ENCODE data around the gene BCAS3.
"Not testable (repeated sequence)": the region's sequence is repeated elsewhere in the genome, so short reads cannot be mapped to it uniquely, and the experiment has no call there.

Gene BCAS3

GRCh38 chr17:60910415-60910814, 232.8 kb downstream of the BCAS3 start:
- Histone ChIP-seq H3K4me3 (ENCODE audit: low read depth in 1 of 2, low read length in 2 of 2) (no peak overlapping the region), H3K4me1 (ENCODE audit: insufficient read depth, low read length) (no peaks in the 10 kb centered on the region), H3K9me3 (ENCODE audit: low read length) (no peaks in the 10 kb centered on the region), H3K9ac (ENCODE audit: low read length) (no peak overlapping the region), H3K27me3 (ENCODE audit: control insufficient read depth in 1 of 2, insufficient read depth in 2 of 2, low read length in 2 of 2) (no peaks in the 10 kb centered on the region), H3K27ac (ENCODE audit: low read depth, low read length) (no peak overlapping the region), H3K36me3 (ENCODE audit: insufficient read depth, low read length) (no peaks in the 10 kb centered on the region)

GRCh38 chr17:60914078-60914477, 236.4 kb downstream of the BCAS3 start:
- no peak overlapping the region for H3K4me3 ChIP-seq (ENCODE audit: low read depth in 1 of 2, low read length in 2 of 2)
- H3K9ac ChIP-seq (ENCODE audit: low read length) = no peak overlapping the region
- no peaks in the 10 kb centered on the region for H3K27me3 ChIP-seq (ENCODE audit: control insufficient read depth in 1 of 2, insufficient read depth in 2 of 2, low read length in 2 of 2)
- no peaks in the 10 kb centered on the region for H3K4me1 ChIP-seq (ENCODE audit: insufficient read depth, low read length)
- H3K36me3 ChIP-seq (ENCODE audit: insufficient read depth, low read length) = no peaks in the 10 kb centered on the region
- H3K9me3 ChIP-seq (ENCODE audit: low read length) = peaks cover 5% of the 10 kb centered on the region
- no peak overlapping the region for H3K27ac ChIP-seq (ENCODE audit: low read depth, low read length)

GRCh38 chr17:60916043-60916442, 238.4 kb downstream of the BCAS3 start:
- Histone ChIP-seq H3K4me3 (ENCODE audit: low read depth in 1 of 2, low read length in 2 of 2) (no peak overlapping the region), H3K36me3 (ENCODE audit: insufficient read depth, low read length) (no peaks in the 10 kb centered on the region), H3K9ac (ENCODE audit: low read length) (no peak overlapping the region), H3K27me3 (ENCODE audit: control insufficient read depth in 1 of 2, insufficient read depth in 2 of 2, low read length in 2 of 2) (no peaks in the 10 kb centered on the region), H3K9me3 (ENCODE audit: low read length) (peaks cover 5% of the 10 kb centered on the region), H3K4me1 (ENCODE audit: insufficient read depth, low read length) (no peaks in the 10 kb centered on the region), H3K27ac (ENCODE audit: low read depth, low read length) (no peak overlapping the region)

GRCh38 chr17:60920107-60920506, 242.5 kb downstream of the BCAS3 start:
- Histone ChIP-seq H3K9ac (ENCODE audit: low read length) (no peak overlapping the region), H3K36me3 (ENCODE audit: insufficient read depth, low read length) (no peaks in the 10 kb centered on the region), H3K4me3 (ENCODE audit: low read depth in 1 of 2, low read length in 2 of 2) (no peak overlapping the region), H3K9me3 (ENCODE audit: low read length) (peaks cover 5% of the 10 kb centered on the region), H3K27ac (ENCODE audit: low read depth, low read length) (no peak overlapping the region), H3K27me3 (ENCODE audit: control insufficient read depth in 1 of 2, insufficient read depth in 2 of 2, low read length in 2 of 2) (no peaks in the 10 kb centered on the region), H3K4me1 (ENCODE audit: insufficient read depth, low read length) (no peaks in the 10 kb centered on the region)

- H3K4me1 ChIP-seq (ENCODE audit: insufficient read depth, low read length) = no peaks in the 10 kb centered on the region
- no peaks in the 10 kb centered on the region for H3K27me3 ChIP-seq (ENCODE audit: control insufficient read depth in 1 of 2, insufficient read depth in 2 of 2, low read length in 2 of 2)
- H3K27ac ChIP-seq (ENCODE audit: low read depth, low read length) = no peak overlapping the region
- no peak overlapping the region for H3K4me3 ChIP-seq (ENCODE audit: low read depth in 1 of 2, low read length in 2 of 2)
- no peak overlapping the region for H3K9ac ChIP-seq (ENCODE audit: low read length)
- H3K9me3 ChIP-seq (ENCODE audit: low read length) = no peaks in the 10 kb centered on the region
- H3K36me3 ChIP-seq (ENCODE audit: insufficient read depth, low read length) = no peaks in the 10 kb centered on the region
Observed at GRCh38 chr17:60923000-60923399, 245.3 kb downstream of the BCAS3 start.

GRCh38 chr17:60926466-60927183, 249.0 kb downstream of the BCAS3 start:
- Histone ChIP-seq H3K27me3 (ENCODE audit: control insufficient read depth in 1 of 2, insufficient read depth in 2 of 2, low read length in 2 of 2) (no peaks in the 10 kb centered on the region), H3K27ac (ENCODE audit: low read depth, low read length) (no peak overlapping the region), H3K9ac (ENCODE audit: low read length) (no peak overlapping the region), H3K4me3 (ENCODE audit: low read depth in 1 of 2, low read length in 2 of 2) (no peak overlapping the region), H3K4me1 (ENCODE audit: insufficient read depth, low read length) (no peaks in the 10 kb centered on the region), H3K36me3 (ENCODE audit: insufficient read depth, low read length) (no peaks in the 10 kb centered on the region), H3K9me3 (ENCODE audit: low read length) (no peaks in the 10 kb centered on the region)

- no peaks in the 10 kb centered on the region for H3K4me1 ChIP-seq (ENCODE audit: insufficient read depth, low read length)
- no peak overlapping the region for H3K4me3 ChIP-seq (ENCODE audit: low read depth in 1 of 2, low read length in 2 of 2)
- H3K9me3 ChIP-seq (ENCODE audit: low read length) = no peaks in the 10 kb centered on the region
- no peaks in the 10 kb centered on the region for H3K36me3 ChIP-seq (ENCODE audit: insufficient read depth, low read length)
- H3K27me3 ChIP-seq (ENCODE audit: control insufficient read depth in 1 of 2, insufficient read depth in 2 of 2, low read length in 2 of 2) = no peaks in the 10 kb centered on the region
- H3K9ac ChIP-seq (ENCODE audit: low read length) = no peak overlapping the region
- no peak overlapping the region for H3K27ac ChIP-seq (ENCODE audit: low read depth, low read length)
Observed at GRCh38 chr17:60933739-60934138, 256.1 kb downstream of the BCAS3 start.

GRCh38 chr17:60934723-60935122, 257.1 kb downstream of the BCAS3 start:
- no peak overlapping the region for H3K27ac ChIP-seq (ENCODE audit: low read depth, low read length)
- no peaks in the 10 kb centered on the region for H3K4me1 ChIP-seq (ENCODE audit: insufficient read depth, low read length)
- no peaks in the 10 kb centered on the region for H3K36me3 ChIP-seq (ENCODE audit: insufficient read depth, low read length)
- H3K27me3 ChIP-seq (ENCODE audit: control insufficient read depth in 1 of 2, insufficient read depth in 2 of 2, low read length in 2 of 2) = no peaks in the 10 kb centered on the region
- H3K4me3 ChIP-seq (ENCODE audit: low read depth in 1 of 2, low read length in 2 of 2) = no peak overlapping the region
- no peak overlapping the region for H3K9ac ChIP-seq (ENCODE audit: low read length)
- H3K9me3 ChIP-seq (ENCODE audit: low read length) = no peaks in the 10 kb centered on the region

- H3K9me3 ChIP-seq (ENCODE audit: low read length); H3K4me1 ChIP-seq (ENCODE audit: insufficient read depth, low read length); H3K27ac ChIP-seq (ENCODE audit: low read depth, low read length); H3K4me3 ChIP-seq (ENCODE audit: low read depth in 1 of 2, low read length in 2 of 2); H3K36me3 ChIP-seq (ENCODE audit: insufficient read depth, low read length); H3K9ac ChIP-seq (ENCODE audit: low read length); H3K27me3 ChIP-seq (ENCODE audit: control insufficient read depth in 1 of 2, insufficient read depth in 2 of 2, low read length in 2 of 2): not testable (repeated sequence)
Observed at GRCh38 chr17:60935991-60936390, 258.3 kb downstream of the BCAS3 start.

GRCh38 chr17:60939318-60939717, 261.7 kb downstream of the BCAS3 start:
- Histone ChIP-seq H3K4me1 (ENCODE audit: insufficient read depth, low read length) (no peaks in the 10 kb centered on the region), H3K9ac (ENCODE audit: low read length) (no peak overlapping the region), H3K9me3 (ENCODE audit: low read length) (no peaks in the 10 kb centered on the region), H3K27me3 (ENCODE audit: control insufficient read depth in 1 of 2, insufficient read depth in 2 of 2, low read length in 2 of 2) (no peaks in the 10 kb centered on the region), H3K27ac (ENCODE audit: low read depth, low read length) (no peak overlapping the region), H3K36me3 (ENCODE audit: insufficient read depth, low read length) (no peaks in the 10 kb centered on the region), H3K4me3 (ENCODE audit: low read depth in 1 of 2, low read length in 2 of 2) (no peak overlapping the region)

- no peaks in the 10 kb centered on the region for H3K9me3 ChIP-seq (ENCODE audit: low read length)
- H3K36me3 ChIP-seq (ENCODE audit: insufficient read depth, low read length) = no peaks in the 10 kb centered on the region
- H3K27me3 ChIP-seq (ENCODE audit: control insufficient read depth in 1 of 2, insufficient read depth in 2 of 2, low read length in 2 of 2) = no peaks in the 10 kb centered on the region
- H3K27ac ChIP-seq (ENCODE audit: low read depth, low read length) = no peak overlapping the region
- H3K9ac ChIP-seq (ENCODE audit: low read length) = no peak overlapping the region
- no peaks in the 10 kb centered on the region for H3K4me1 ChIP-seq (ENCODE audit: insufficient read depth, low read length)
- no peak overlapping the region for H3K4me3 ChIP-seq (ENCODE audit: low read depth in 1 of 2, low read length in 2 of 2)
Observed at GRCh38 chr17:60941028-60941427, 263.4 kb downstream of the BCAS3 start.

GRCh38 chr17:60941571-60941970, 263.9 kb downstream of the BCAS3 start:
- Histone ChIP-seq H3K27ac (ENCODE audit: low read depth, low read length) (no peak overlapping the region), H3K9ac (ENCODE audit: low read length) (no peak overlapping the region), H3K4me3 (ENCODE audit: low read depth in 1 of 2, low read length in 2 of 2) (no peak overlapping the region), H3K36me3 (ENCODE audit: insufficient read depth, low read length) (no peaks in the 10 kb centered on the region), H3K9me3 (ENCODE audit: low read length) (no peaks in the 10 kb centered on the region), H3K4me1 (ENCODE audit: insufficient read depth, low read length) (no peaks in the 10 kb centered on the region), H3K27me3 (ENCODE audit: control insufficient read depth in 1 of 2, insufficient read depth in 2 of 2, low read length in 2 of 2) (no peaks in the 10 kb centered on the region)
